Gastrocnemius medialis (tissue), 4 donors: ENCODE data around the gene PSAPL1. TPM values are rescaled to one million over a fixed set of nuclear protein-coding genes. Genes with fewer than 3 reads are reported as not detected.

Experiments used
- ATAC-seq, 2 donors: fragments of 150-250 bp; one replicate each; pipeline ENCODE4 v1.9.1; 2016
- DNase-seq, 2 donors: peaks; one replicate each; pipeline ENCODE4 v3.0.0-alpha.2; 2019
- H3K27ac ChIP-seq, 4 donors: fragments of 200-600 bp; sonication (generic); 1 replicate in 1 of 4; 2 replicates in 3 of 4; pipeline ENCODE4 v1.5.1; 2016 to 2018; ENCODE audit warnings: mild to moderate bottlenecking in 2 of 4, moderate library complexity in 1 of 4
- H3K27me3 ChIP-seq, 3 donors: fragments of 200-600 bp; sonication (generic) in 2 of 3; 1 replicate in 1 of 3; 2 replicates in 2 of 3; pipeline versions ENCODE4 v1.5.1 to v1.6.0; 2016 to 2019; ENCODE audit warnings: mild to moderate bottlenecking in 1 of 3, moderate library complexity in 1 of 3
- H3K36me3 ChIP-seq, 2 donors: fragments of 200-600 bp; sonication (generic) in 1 of 2; one replicate each; pipeline ENCODE4 v1.5.1; 2017 to 2018
- H3K4me1 ChIP-seq, 2 donors: fragments of 200-600 bp; sonication (generic) in 1 of 2; one replicate each; pipeline ENCODE4 v1.5.1; 2016 to 2017; ENCODE audit warnings: mild to moderate bottlenecking in 2 of 2
- H3K4me3 ChIP-seq, 4 donors: fragments of 200-600 bp; sonication (generic) in 3 of 4; 1 replicate in 1 of 4; 2 replicates in 3 of 4; pipeline ENCODE4 v1.5.1; 2016 to 2019; ENCODE audit warnings: mild to moderate bottlenecking in 2 of 4
- H3K9me3 ChIP-seq, 3 donors: fragments of 200-600 bp; sonication (generic) in 2 of 3; 1 replicate in 1 of 3; 2 replicates in 2 of 3; pipeline ENCODE4 v1.5.1; 2016 to 2019
- CTCF ChIP-seq, 5 experiments: fragments of 450-650 bp in 3 of 5; fragments of 200-600 bp in 2 of 5; sonication (generic) in 2 of 5; IDR thresholded peaks in 4 of 5; conservative IDR thresholded peaks in 1 of 5; 1 replicate in 4 of 5; 2 replicates in 1 of 5; pipeline ENCODE4 v1.5.1; 2016 to 2019; ENCODE audit warnings: antibody characterized with exemption in 5 of 5, mild to moderate bottlenecking in 3 of 5, moderate library complexity in 3 of 5
- POLR2A ChIP-seq, 2 donors: fragments of 450-650 bp; IDR thresholded peaks; one replicate each; pipeline ENCODE4 v1.6.1; 2017; ENCODE audit warnings: antibody characterized with exemption in 2 of 2, mild to moderate bottlenecking in 2 of 2, moderate library complexity in 2 of 2
- in situ Hi-C, 4 donors: fragments of 200-750 bp; cut with MboI; loops; one replicate each; pipeline versions ENCODE4 v1.15.0 to v1.8.0; 2017; ENCODE audit warnings: low sequenced_read_pairs in 4 of 4
- intact Hi-C: fragments of 100-400 bp; cut with DNase I; formaldehyde crosslinking; loops from one replicate; pipeline ENCODE4 v1.15.1; 2023; ENCODE audit warnings: low total_unique reads
- total RNA-seq, 4 donors: library from RNA; depleted of rRNA; stranded (reverse); fragments of >200 nt; gene quantifications; one replicate each; pipeline versions ENCODE4 v1.1.0 to v1.2.3, GENCODE V29; 2016

The PSAPL1 gene
- total RNA-seq, 4 donors from 2014 or later = not detected

GRCh38 chr4:7467471-7467870, 32.7 kb upstream of the PSAPL1 start:
- TF ChIP-seq CTCF (IDR thresholded peaks at IDR 0.05 in 4 of 5, conservative IDR thresholded peaks at IDR 0.05 in 1 of 5) = no peak
- TF ChIP-seq POLR2A (IDR thresholded peaks at IDR 0.05) = no peak
- no peaks in the 10 kb centered on the region for H3K9me3 ChIP-seq
- no peaks in the 10 kb centered on the region for H3K4me1 ChIP-seq
- H3K27me3 ChIP-seq = peaks cover 1 to 9% (median 6%) of the 10 kb centered on the region in 3 donors
- in situ Hi-C loops = no loop called here
- ATAC-seq (no peak), DNase-seq (no peak)
- H3K36me3 ChIP-seq = no peaks in the 10 kb centered on the region
- no peak overlapping the region for H3K4me3 ChIP-seq
- intact Hi-C loops = no loop called here
- no peak overlapping the region for H3K27ac ChIP-seq

- Histone ChIP-seq H3K27ac (no peak overlapping the region), H3K27me3 (peaks cover 6 to 11% (median 6%) of the 10 kb centered on the region in 3 donors), H3K4me1 (no peaks in the 10 kb centered on the region), H3K4me3 (no peak overlapping the region), H3K36me3 (no peaks in the 10 kb centered on the region), H3K9me3 (no peaks in the 10 kb centered on the region)
- TF ChIP-seq CTCF (IDR thresholded peaks at IDR 0.05 in 4 of 5, conservative IDR thresholded peaks at IDR 0.05 in 1 of 5) (no peak), POLR2A (IDR thresholded peaks at IDR 0.05) (no peak)
- DNase-seq = no peak
- intact Hi-C loops (no loop called here), in situ Hi-C loops (no loop called here)
- no peak for ATAC-seq
These were observed 32.2 kb upstream of the PSAPL1 start for GRCh38 chr4:7466904-7467303.

GRCh38 chr4:7466215-7466614, 31.5 kb upstream of the PSAPL1 start:
- Histone ChIP-seq H3K27ac (no peak overlapping the region), H3K9me3 (no peaks in the 10 kb centered on the region), H3K4me3 (no peak overlapping the region), H3K36me3 (no peaks in the 10 kb centered on the region), H3K4me1 (no peaks in the 10 kb centered on the region), H3K27me3 (peaks cover 10 to 18% (median 13%) of the 10 kb centered on the region in 3 donors)
- intact Hi-C loops = no loop called here
- ATAC-seq (no peak), DNase-seq (no peak)
- in situ Hi-C loops = no loop called here
- TF ChIP-seq POLR2A (IDR thresholded peaks at IDR 0.05) (no peak), CTCF (IDR thresholded peaks at IDR 0.05 in 4 of 5, conservative IDR thresholded peaks at IDR 0.05 in 1 of 5) (no peak)

- H3K27me3 ChIP-seq = peaks cover 19 to 21% (median 19%) of the 10 kb centered on the region in 3 donors
- no peak for TF ChIP-seq CTCF (IDR thresholded peaks at IDR 0.05 in 4 of 5, conservative IDR thresholded peaks at IDR 0.05 in 1 of 5)
- TF ChIP-seq POLR2A (IDR thresholded peaks at IDR 0.05) = no peak
- no peak for DNase-seq
- no peak for ATAC-seq
- in situ Hi-C loops = no loop called here
- no peaks in the 10 kb centered on the region for H3K9me3 ChIP-seq
- H3K27ac ChIP-seq = no peak overlapping the region
- H3K36me3 ChIP-seq = no peaks in the 10 kb centered on the region
- intact Hi-C loops = no loop called here
- no peak overlapping the region for H3K4me3 ChIP-seq
- H3K4me1 ChIP-seq = no peaks in the 10 kb centered on the region
These were observed 30.3 kb upstream of the PSAPL1 start for GRCh38 chr4:7465017-7465416.

GRCh38 chr4:7464259-7464655, 29.5 kb upstream of the PSAPL1 start:
- no peak overlapping the region for H3K27ac ChIP-seq
- H3K4me1 ChIP-seq = no peaks in the 10 kb centered on the region
- no peak overlapping the region for H3K4me3 ChIP-seq
- no peak for DNase-seq
- ATAC-seq = no peak
- H3K36me3 ChIP-seq = no peaks in the 10 kb centered on the region
- intact Hi-C loops = no loop called here
- in situ Hi-C loops = no loop called here
- peaks cover 19 to 22% (median 22%) of the 10 kb centered on the region in 3 donors for H3K27me3 ChIP-seq
- no peaks in the 10 kb centered on the region for H3K9me3 ChIP-seq
- TF ChIP-seq CTCF (IDR thresholded peaks at IDR 0.05 in 4 of 5, conservative IDR thresholded peaks at IDR 0.05 in 1 of 5) (no peak), POLR2A (IDR thresholded peaks at IDR 0.05) (no peak)
